ENCODE measurements around the gene C16orf78. TPM values are rescaled to one million over a fixed set of nuclear protein-coding genes. Genes with fewer than 3 reads are reported as not detected.

C16orf78 gene
- total and polyA plus RNA-seq, 2 of the 4 experiments (the other 2 are of a cell fraction) = not detected

DNA sequence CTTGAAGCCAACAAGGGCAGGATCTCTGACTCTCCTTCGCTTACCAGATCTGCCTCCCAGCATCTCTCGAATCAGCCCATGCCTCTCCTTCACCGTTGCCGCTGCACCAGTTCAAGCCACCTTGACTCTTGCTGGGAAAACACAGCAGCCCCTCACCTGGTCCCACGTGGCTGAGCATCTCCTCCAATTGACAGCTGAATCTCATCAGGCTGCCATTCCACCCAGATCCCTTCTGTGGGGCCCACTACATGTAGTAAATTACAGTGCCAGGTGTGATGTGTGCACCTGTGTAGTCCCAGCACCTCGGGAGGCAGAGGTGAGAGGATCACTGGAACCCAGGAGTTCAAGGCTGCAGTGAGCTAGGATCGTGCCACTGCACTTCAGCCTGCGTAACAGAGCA is 37.8 kb upstream of the C16orf78 start:
- H2BK15ac ChIP-seq (ENCODE audit: low read depth, low read length) = no peak overlapping the region
- H3K18ac ChIP-seq (ENCODE audit: low read depth, low read length) = no peak overlapping the region
- ChIA-PET CTCF (no interaction called here), POLR2A (ENCODE audit: unreplicated experiment) (no interaction called here)
- dilution Hi-C loops (cut with HindIII; ENCODE audit: low sequenced_read_pairs, unreplicated experiment) (no loop called here), in situ Hi-C loops (cut with MboI; ENCODE audit: low sequenced_read_pairs) (no loop called here), intact Hi-C loops (cut with micrococcal nuclease) (no loop called here)
- WGBS, 2 experiments (ENCODE audit: extremely low coverage in 2 of 2, insufficient read length in 1 of 2) = 24% methylated on average over 4 of the region's 8 CpGs; no CpG with 5 or more reads in 1 of the 2 experiments
- no peak overlapping the region for H3K56ac ChIP-seq (ENCODE audit: extremely low read depth, insufficient read depth, low read length)
- BruUV-seq (replicated peaks) = no TSS peak
- no peak overlapping the region for H4K91ac ChIP-seq (ENCODE audit: insufficient read depth, low read depth, low read length)
- H2AK9ac ChIP-seq (replicated peaks; ENCODE audit: low read depth, low read length, poor library complexity) = no peak overlapping the region
- no peak overlapping the region for H2BK120ac ChIP-seq (ENCODE audit: low read depth, low read length)
- H2AK5ac ChIP-seq (ENCODE audit: low read depth, low read length) = no peak overlapping the region
- no peak overlapping the region for H3K14ac ChIP-seq (replicated peaks; ENCODE audit: low read depth, low read length)
- H3K9me1 ChIP-seq (ENCODE audit: insufficient read depth, low read length) = no peaks in the 10 kb centered on the region
- ATAC-seq (ENCODE audit: low read depth) (no peak), DNase-seq (no peak)
- H3K4me2 ChIP-seq (ENCODE audit: low read depth, low read length) = no peak overlapping the region
- H4K20me1 ChIP-seq (ENCODE audit: insufficient read depth, low read length) = no peaks in the 10 kb centered on the region
- H3K4me1 ChIP-seq (ENCODE audit: control insufficient read depth, insufficient read depth, low read length) = no peaks in the 10 kb centered on the region
- no peak overlapping the region for H4K5ac ChIP-seq (ENCODE audit: low read depth, low read length)
- no peak overlapping the region for H2AFZ ChIP-seq (replicated peaks; ENCODE audit: low read length, poor library complexity)
- no peak overlapping the region for H3K27ac ChIP-seq (ENCODE audit: insufficient read depth, low read length)
- H2BK5ac ChIP-seq (ENCODE audit: low read depth, low read length, poor library complexity, severe bottlenecking) = no peak overlapping the region
- no peak overlapping the region for H3K23ac ChIP-seq (ENCODE audit: low read depth, low read length)
- no peak overlapping the region for H3K4ac ChIP-seq (ENCODE audit: low read depth, low read length)
- no peak overlapping the region for H4K8ac ChIP-seq (ENCODE audit: low read depth in 2 of 2, low read length in 2 of 2)
- H3K79me1 ChIP-seq (ENCODE audit: low read depth in 1 of 2, low read length in 2 of 2) = no peaks in the 10 kb centered on the region
- TF ChIP-seq RCOR1 (IDR thresholded peaks at IDR 0.05; ENCODE audit: insufficient replicate concordance, low read length) (no peak), POLR2A (IDR thresholded peaks at IDR 0.05; ENCODE audit: low read depth, low read length) (no peak), MAFK (IDR thresholded peaks at IDR 0.05; ENCODE audit: low read depth, low read length) (no peak), RAD21 (IDR thresholded peaks at IDR 0.05; ENCODE audit: low read length) (no peak), MAZ (IDR thresholded peaks at IDR 0.05; ENCODE audit: borderline replicate concordance, low read depth, low read length) (no peak), RFX5 (IDR thresholded peaks at IDR 0.05; ENCODE audit: low read depth, low read length) (no peak), CEBPB (IDR thresholded peaks at IDR 0.05; ENCODE audit: low read depth, low read length) (no peak), BHLHE40 (IDR thresholded peaks at IDR 0.05; ENCODE audit: low read depth, low read length) (no peak), MXI1 (IDR thresholded peaks at IDR 0.05; ENCODE audit: borderline replicate concordance, low read depth, low read length) (no peak), CHD1 (IDR thresholded peaks at IDR 0.05; ENCODE audit: low read depth, low read length) (no peak)
- TF ChIP-seq, protein P1, sequence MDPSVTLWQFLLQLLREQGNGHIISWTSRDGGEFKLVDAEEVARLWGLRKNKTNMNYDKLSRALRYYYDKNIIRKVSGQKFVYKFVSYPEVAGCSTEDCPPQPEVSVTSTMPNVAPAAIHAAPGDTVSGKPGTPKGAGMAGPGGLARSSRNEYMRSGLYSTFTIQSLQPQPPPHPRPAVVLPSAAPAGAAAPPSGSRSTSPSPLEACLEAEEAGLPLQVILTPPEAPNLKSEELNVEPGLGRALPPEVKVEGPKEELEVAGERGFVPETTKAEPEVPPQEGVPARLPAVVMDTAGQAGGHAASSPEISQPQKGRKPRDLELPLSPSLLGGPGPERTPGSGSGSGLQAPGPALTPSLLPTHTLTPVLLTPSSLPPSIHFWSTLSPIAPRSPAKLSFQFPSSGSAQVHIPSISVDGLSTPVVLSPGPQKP (IDR thresholded peaks at IDR 0.05; ENCODE audit: borderline replicate concordance, low read depth, low read length) = no peak
- TF ChIP-seq, protein P2, sequence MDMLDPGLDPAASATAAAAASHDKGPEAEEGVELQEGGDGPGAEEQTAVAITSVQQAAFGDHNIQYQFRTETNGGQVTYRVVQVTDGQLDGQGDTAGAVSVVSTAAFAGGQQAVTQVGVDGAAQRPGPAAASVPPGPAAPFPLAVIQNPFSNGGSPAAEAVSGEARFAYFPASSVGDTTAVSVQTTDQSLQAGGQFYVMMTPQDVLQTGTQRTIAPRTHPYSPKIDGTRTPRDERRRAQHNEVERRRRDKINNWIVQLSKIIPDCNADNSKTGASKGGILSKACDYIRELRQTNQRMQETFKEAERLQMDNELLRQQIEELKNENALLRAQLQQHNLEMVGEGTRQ (IDR thresholded peaks at IDR 0.05; ENCODE audit: low read depth, low read length) = no peak
- TF ChIP-seq, protein P3, sequence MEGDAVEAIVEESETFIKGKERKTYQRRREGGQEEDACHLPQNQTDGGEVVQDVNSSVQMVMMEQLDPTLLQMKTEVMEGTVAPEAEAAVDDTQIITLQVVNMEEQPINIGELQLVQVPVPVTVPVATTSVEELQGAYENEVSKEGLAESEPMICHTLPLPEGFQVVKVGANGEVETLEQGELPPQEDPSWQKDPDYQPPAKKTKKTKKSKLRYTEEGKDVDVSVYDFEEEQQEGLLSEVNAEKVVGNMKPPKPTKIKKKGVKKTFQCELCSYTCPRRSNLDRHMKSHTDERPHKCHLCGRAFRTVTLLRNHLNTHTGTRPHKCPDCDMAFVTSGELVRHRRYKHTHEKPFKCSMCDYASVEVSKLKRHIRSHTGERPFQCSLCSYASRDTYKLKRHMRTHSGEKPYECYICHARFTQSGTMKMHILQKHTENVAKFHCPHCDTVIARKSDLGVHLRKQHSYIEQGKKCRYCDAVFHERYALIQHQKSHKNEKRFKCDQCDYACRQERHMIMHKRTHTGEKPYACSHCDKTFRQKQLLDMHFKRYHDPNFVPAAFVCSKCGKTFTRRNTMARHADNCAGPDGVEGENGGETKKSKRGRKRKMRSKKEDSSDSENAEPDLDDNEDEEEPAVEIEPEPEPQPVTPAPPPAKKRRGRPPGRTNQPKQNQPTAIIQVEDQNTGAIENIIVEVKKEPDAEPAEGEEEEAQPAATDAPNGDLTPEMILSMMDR (conservative IDR thresholded peaks at IDR 0.05; ENCODE audit: low read depth, low read length) = no peak
- H3K27me3 ChIP-seq (ENCODE audit: control insufficient read depth, insufficient read depth, low read length) = no peaks in the 10 kb centered on the region
- no peaks in the 10 kb centered on the region for H3K9me3 ChIP-seq (ENCODE audit: control insufficient read depth, insufficient read depth, low read length)
- no peak overlapping the region for H2BK20ac ChIP-seq (ENCODE audit: low read depth, low read length)
- H3K36me3 ChIP-seq (ENCODE audit: control insufficient read depth, insufficient read depth, low read length) = no peaks in the 10 kb centered on the region
- H3K4me3 ChIP-seq (ENCODE audit: insufficient read depth, low read depth, low read length) = no peak overlapping the region
- no peak overlapping the region for H3K9ac ChIP-seq (ENCODE audit: low read depth, low read length)
